HS-27A (cell line): Measurements from ENCODE around the gene NMNAT2.

ENCODE experiments used
- DNase-seq: peaks from one replicate; pipeline ENCODE4 v3.0.0-alpha.2; 2012; ENCODE audit warnings: low read depth, missing footprints

NMNAT2 gene

GRCh38 chr1:183237046-183237445 lies 181.1 kb downstream of the NMNAT2 start:
- no peak for DNase-seq

GRCh38 chr1:183236158-183236725 lies 181.9 kb downstream of the NMNAT2 start:
- DNase-seq, result no peak

GRCh38 chr1:183235503-183235902 lies 182.7 kb downstream of the NMNAT2 start:
- DNase-seq, result no peak

- DNase-seq, result peak; percentile 91
These were observed 183.3 kb downstream of the NMNAT2 start for GRCh38 chr1:183234660-183235476.

GRCh38 chr1:183233113-183233512 lies 185.1 kb downstream of the NMNAT2 start:
- no peak for DNase-seq

GRCh38 chr1:183231545-183231944 lies 186.6 kb downstream of the NMNAT2 start:
- DNase-seq, result no peak

- DNase-seq, result no peak
These were observed 187.8 kb downstream of the NMNAT2 start for GRCh38 chr1:183230413-183230812.

- no peak for DNase-seq
These were observed 189.6 kb downstream of the NMNAT2 start for GRCh38 chr1:183228347-183229220.

- DNase-seq, result no peak
These were observed 190.5 kb downstream of the NMNAT2 start for GRCh38 chr1:183227422-183228346.

- no peak for DNase-seq
These were observed 191.2 kb downstream of the NMNAT2 start for GRCh38 chr1:183226963-183227362.

- no peak for DNase-seq
These were observed 191.8 kb downstream of the NMNAT2 start for GRCh38 chr1:183226361-183226760.

- DNase-seq, result no peak
These were observed 194.7 kb downstream of the NMNAT2 start for GRCh38 chr1:183223467-183223866.

GRCh38 chr1:183222909-183223308 lies 195.3 kb downstream of the NMNAT2 start:
- no peak for DNase-seq

GRCh38 chr1:183219616-183220009 lies 198.6 kb downstream of the NMNAT2 start:
- no peak for DNase-seq

GRCh38 chr1:183218971-183219615 lies 199.1 kb downstream of the NMNAT2 start:
- DNase-seq, result no peak

- no peak for DNase-seq
These were observed 200.1 kb downstream of the NMNAT2 start for GRCh38 chr1:183218027-183218618.

GRCh38 chr1:183215936-183216335 lies 202.2 kb downstream of the NMNAT2 start:
- no peak for DNase-seq

- DNase-seq, result no peak
These were observed 203.0 kb downstream of the NMNAT2 start for GRCh38 chr1:183215076-183215720.

GRCh38 chr1:183214021-183214970 lies 203.9 kb downstream of the NMNAT2 start:
- DNase-seq, result no peak
